BJ (cell line): ENCODE measurements around the gene FRMD4A. TPM values are rescaled to one million over a fixed set of nuclear protein-coding genes. Genes with fewer than 3 reads are reported as not detected.

Experiments
- CTCF ChIA-PET: fragments of 350-600 bp; formaldehyde crosslinking; extraction: SDS; loops from one replicate; lab custom pipeline; 2021; ENCODE audit warnings: antibody characterized with exemption, inconsistent platforms; lab: Yijun Ruan, JAX
- POLR2A ChIA-PET: fragments of 300-600 bp; sonication (Branson Sonifier 250); formaldehyde crosslinking; extraction: SDS; loops from one replicate; lab custom pipeline; 2021; ENCODE audit warnings: antibody characterized with exemption; lab: Charles Lee
- DNase-seq: peaks from one replicate; pipeline ENCODE4 v3.0.0-alpha.2; 2011; ENCODE audit warnings: low read depth
- H3K27me3 ChIP-seq: 2 replicates; pipeline ENCODE4 v1.6.0; 2011; ENCODE audit warnings: low read length; ENCODE audit not compliant: control insufficient read depth, insufficient read depth
- H3K36me3 ChIP-seq: 2 replicates; pipeline ENCODE4 v1.5.1; 2011; ENCODE audit warnings: low read length; ENCODE audit not compliant: control insufficient read depth, insufficient read depth
- H3K4me3 ChIP-seq: 2 replicates; pipeline ENCODE4 v1.5.1; 2011; ENCODE audit warnings: low read depth, mild to moderate bottlenecking, control low read depth, low read length
- polyA plus RNA-seq: library from polyadenylated mRNA; depleted of rRNA; stranded (reverse); fragments of >200 nt; gene quantifications from 2 replicates; pipeline ENCODE4 v1.2.3, GENCODE V29; 2011
- TF ChIP-seq, protein P1 (sequence below): IDR thresholded peaks from 2 replicates; pipeline ENCODE4 v1.5.1; 2011; ENCODE audit warnings: low read depth, mild to moderate bottlenecking, control low read depth, inconsistent platforms, low read length, moderate library complexity; ENCODE audit not compliant: insufficient read depth

The FRMD4A gene
- polyA plus RNA-seq, 1 experiment = 31.6 TPM

DNA sequence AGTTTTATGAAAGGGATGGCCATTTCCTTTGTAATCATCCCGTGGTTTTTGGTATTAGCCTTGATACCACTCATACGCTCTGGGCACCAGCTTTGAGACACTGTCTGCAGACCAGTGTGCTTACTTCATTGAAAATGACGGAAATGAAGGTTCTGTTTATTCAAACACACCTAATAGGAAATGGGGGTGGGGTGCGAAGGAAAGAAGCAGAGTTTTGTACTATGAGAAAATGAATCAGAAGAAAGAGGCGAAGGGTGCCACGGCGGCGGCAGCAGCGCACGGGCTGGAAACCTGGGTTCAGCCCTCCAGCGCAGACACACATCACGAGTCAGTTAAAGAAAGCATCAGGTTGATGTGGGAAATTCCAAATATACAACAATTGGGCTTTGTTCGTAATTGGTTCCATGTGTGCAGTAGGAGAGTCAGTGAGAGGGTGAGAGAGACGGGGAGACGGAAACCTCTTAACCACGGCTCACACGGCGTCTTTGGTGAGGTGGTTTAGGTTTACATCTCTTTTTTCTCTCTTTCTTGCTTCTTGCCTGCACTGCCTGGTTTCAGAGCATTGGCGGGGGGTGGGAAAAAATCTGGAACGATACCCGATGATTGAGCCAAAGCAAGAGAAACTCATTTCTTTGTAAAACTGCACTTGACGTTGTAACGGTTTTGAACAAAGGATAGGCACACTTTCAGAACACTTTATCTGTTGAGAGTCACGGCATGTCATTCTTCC is 321.2 kb downstream of the FRMD4A start:
- POLR2A ChIA-PET = interaction anchor here (1.0 kb wide), 1 partner anchor 47 kb away, joined by 3 read pairs; no protein-coding TSS in a partner anchor
- TF ChIP-seq, protein P1, sequence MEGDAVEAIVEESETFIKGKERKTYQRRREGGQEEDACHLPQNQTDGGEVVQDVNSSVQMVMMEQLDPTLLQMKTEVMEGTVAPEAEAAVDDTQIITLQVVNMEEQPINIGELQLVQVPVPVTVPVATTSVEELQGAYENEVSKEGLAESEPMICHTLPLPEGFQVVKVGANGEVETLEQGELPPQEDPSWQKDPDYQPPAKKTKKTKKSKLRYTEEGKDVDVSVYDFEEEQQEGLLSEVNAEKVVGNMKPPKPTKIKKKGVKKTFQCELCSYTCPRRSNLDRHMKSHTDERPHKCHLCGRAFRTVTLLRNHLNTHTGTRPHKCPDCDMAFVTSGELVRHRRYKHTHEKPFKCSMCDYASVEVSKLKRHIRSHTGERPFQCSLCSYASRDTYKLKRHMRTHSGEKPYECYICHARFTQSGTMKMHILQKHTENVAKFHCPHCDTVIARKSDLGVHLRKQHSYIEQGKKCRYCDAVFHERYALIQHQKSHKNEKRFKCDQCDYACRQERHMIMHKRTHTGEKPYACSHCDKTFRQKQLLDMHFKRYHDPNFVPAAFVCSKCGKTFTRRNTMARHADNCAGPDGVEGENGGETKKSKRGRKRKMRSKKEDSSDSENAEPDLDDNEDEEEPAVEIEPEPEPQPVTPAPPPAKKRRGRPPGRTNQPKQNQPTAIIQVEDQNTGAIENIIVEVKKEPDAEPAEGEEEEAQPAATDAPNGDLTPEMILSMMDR = no peak
- H3K27me3 ChIP-seq = no peaks in the 10 kb centered on the region
- no peak for DNase-seq
- CTCF ChIA-PET = no interaction called here
- no peaks in the 10 kb centered on the region for H3K36me3 ChIP-seq
- peak overlapping the region; percentile 37 for H3K4me3 ChIP-seq

DNA sequence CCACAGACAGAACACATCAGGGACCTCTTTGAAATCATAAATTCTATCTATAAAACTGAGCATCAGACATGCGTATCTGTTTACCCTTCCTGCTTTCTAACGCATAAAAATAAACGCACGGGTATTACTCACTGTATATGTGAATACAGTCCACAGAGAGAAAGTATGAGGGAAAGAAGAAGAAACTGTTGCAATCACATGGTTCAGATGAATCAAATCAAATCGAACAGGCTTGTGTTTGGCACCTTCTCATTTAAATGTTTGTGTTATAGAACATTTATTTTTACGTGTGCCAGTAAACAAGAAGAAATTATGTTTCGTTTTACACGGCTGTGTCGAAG is 322.0 kb downstream of the FRMD4A start:
- no peak for DNase-seq
- ChIA-PET POLR2A (interaction anchor here (1.0 kb wide), 1 partner anchor 48 kb away, joined by 3 read pairs; no protein-coding TSS in a partner anchor), CTCF (interaction anchor here (0.9 to 1.5 kb wide), 2 partner anchors 16 to 85 kb away, joined by 3 read pairs; no protein-coding TSS in a partner anchor)
- H3K27me3 ChIP-seq = no peaks in the 10 kb centered on the region
- H3K4me3 ChIP-seq = peak overlapping the region; percentile 43
- TF ChIP-seq, protein P1 = no peak
- no peaks in the 10 kb centered on the region for H3K36me3 ChIP-seq

DNA sequence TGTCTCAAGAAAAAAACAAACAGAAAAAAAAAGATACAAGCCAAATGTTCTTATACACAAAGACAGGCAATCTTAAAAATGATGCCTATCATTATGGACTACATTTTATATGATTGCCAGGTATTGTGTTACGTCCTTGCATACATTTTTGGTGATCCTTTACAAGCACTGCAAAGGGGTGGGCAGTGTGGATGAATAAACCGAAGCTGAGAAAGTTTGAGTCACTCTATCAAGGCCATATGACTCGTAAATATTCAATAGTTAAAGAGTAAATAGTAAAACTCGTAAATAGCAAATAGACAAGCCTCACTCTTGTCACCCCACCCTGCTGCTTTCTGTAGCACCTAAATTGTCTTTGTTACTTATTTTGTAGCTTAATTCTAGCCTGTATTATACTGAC is 326.2 kb downstream of the FRMD4A start:
- ChIA-PET POLR2A (no interaction called here), CTCF (no interaction called here)
- TF ChIP-seq, protein P1 = no peak
- DNase-seq = no peak
- Histone ChIP-seq H3K27me3 (no peaks in the 10 kb centered on the region; the same call in 1 of the 2 replicates), H3K36me3 (0 out of 2 replicates have a peak, but pooled peaks cover 2% of the 10 kb centered on the region), H3K4me3 (no peak overlapping the region)

DNA sequence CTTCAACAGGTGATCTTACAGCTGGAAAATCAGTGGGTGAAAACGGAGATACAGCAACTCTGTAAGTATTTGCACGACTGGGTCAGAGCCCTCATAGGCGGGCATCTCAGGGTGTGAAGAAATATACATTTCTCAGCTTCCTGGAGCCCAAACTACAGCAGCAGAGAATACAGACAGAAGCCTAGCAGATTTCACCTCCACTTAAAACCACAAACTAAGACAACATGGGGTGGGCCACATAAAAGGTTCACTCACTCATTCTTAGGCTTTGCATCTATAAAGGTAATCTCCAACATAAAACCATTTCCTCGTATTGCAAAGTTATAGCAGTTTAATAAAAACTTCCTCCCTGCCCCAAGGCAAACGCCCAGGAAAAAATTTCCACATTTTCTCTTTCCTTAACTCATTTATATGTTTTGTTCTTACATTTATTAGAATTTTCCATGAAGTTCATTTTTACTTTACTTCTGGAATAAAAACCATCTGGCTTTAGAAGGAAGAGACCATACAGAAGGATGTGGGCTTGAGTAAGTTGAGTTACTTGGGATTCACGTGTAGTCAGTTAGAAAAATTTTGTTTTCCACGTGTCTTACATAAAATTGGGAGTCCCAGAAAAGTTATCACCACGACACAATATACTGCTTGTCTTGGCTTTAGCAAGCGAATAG is 327.1 kb downstream of the FRMD4A start:
- no peak overlapping the region for H3K4me3 ChIP-seq
- H3K27me3 ChIP-seq = no peaks in the 10 kb centered on the region; the same call in 1 of the 2 replicates
- TF ChIP-seq, protein P1 = no peak
- H3K36me3 ChIP-seq = 0 out of 2 replicates have a peak, but pooled peaks cover 2% of the 10 kb centered on the region
- POLR2A ChIA-PET = no interaction called here
- CTCF ChIA-PET = interaction anchor here (0.6 kb wide), 1 partner anchor 215 kb away, joined by 3 read pairs; no protein-coding TSS in a partner anchor
- no peak for DNase-seq
